Adrenal gland (tissue), 5 donors: ENCODE data around the gene ZDHHC7.

Experiments
- CTCF ChIP-seq, 6 experiments: fragments of 450-650 bp in 4 of 6; fragments of 200-600 bp in 2 of 6; sonication (generic) in 1 of 6; IDR thresholded peaks; 1 replicate in 5 of 6; 2 replicates in 1 of 6; pipeline versions ENCODE4 v1.5.1 to v1.8.0; 2016 to 2021; ENCODE audit warnings: antibody characterized with exemption in 6 of 6, mild to moderate bottlenecking in 2 of 6, moderate library complexity in 1 of 6
- POLR2A ChIP-seq, 2 donors: fragments of 450-650 bp; IDR thresholded peaks; one replicate each; pipeline ENCODE4 v1.6.1; 2017; ENCODE audit warnings: antibody characterized with exemption in 2 of 2, mild to moderate bottlenecking in 2 of 2, moderate library complexity in 1 of 2
- donor health status: DM: no; HTN: no; CAD: no.

DNA sequence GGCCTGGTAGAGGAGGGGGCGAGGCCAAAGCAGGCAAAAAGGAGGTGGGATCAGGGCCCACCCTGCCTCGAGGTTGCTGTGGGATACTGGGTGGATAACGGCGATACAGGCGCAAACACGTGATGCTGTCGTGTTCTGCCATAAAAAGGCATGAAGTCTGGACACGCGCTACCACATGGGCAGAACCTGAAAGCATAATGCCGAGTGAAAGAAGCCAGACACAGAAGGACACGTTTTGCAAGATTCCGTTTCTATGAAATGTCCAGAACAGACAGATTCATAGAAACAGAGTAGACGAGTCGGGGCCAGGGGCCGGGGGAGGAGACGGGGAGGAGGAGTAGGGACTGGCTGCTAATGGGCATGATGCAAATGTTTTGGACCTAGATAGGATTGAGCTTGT, 43.5 kb downstream of the ZDHHC7 start:
- no peak for TF ChIP-seq POLR2A (IDR thresholded peaks at IDR 0.05)
- TF ChIP-seq CTCF (IDR thresholded peaks at IDR 0.05), result no peak
